Activated CD8-positive, alpha-beta memory T cell treated with anti-CD3 and anti-CD28 coated beads, Interleukin-2, amount 50 U/mL, for 4 hours (primary cell): ENCODE measurements around the gene LAMA2.

Experiments
- DNase-seq: peaks from one replicate; pipeline ENCODE4 v3.0.0-alpha.2; 2020

The LAMA2 gene

GRCh38 chr6:129504456-129504855 is 621.5 kb downstream of the LAMA2 start:
- no peak for DNase-seq

GRCh38 chr6:129507059-129507807 is 624.3 kb downstream of the LAMA2 start:
- no peak for DNase-seq

- DNase-seq: no peak
Measured at GRCh38 chr6:129507846-129508245, 624.9 kb downstream of the LAMA2 start.

GRCh38 chr6:129508477-129509145 is 625.7 kb downstream of the LAMA2 start:
- no peak for DNase-seq

GRCh38 chr6:129510950-129511349 is 628.0 kb downstream of the LAMA2 start:
- no peak for DNase-seq

DNA sequence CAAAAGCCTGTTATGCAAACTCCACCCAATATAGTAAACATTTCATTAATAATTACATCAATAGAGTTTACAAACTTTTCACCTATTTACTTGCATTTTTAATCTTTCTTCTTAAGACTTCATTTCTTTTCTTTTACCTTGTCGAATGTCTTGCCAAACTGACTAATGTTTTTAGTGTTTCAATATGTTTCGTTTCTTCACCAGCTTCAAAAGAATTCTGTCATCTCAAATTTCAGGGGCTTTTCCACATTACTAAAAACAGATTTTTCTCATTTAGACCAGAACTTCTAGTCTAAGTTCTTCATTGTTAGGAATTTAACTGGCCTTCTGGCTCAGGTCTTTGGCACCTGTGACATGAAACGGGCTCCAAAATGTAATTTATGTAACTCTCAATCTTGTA is 630.5 kb downstream of the LAMA2 start:
- DNase-seq: no peak

GRCh38 chr6:129515004-129515403 is 632.1 kb downstream of the LAMA2 start:
- no peak for DNase-seq

DNA sequence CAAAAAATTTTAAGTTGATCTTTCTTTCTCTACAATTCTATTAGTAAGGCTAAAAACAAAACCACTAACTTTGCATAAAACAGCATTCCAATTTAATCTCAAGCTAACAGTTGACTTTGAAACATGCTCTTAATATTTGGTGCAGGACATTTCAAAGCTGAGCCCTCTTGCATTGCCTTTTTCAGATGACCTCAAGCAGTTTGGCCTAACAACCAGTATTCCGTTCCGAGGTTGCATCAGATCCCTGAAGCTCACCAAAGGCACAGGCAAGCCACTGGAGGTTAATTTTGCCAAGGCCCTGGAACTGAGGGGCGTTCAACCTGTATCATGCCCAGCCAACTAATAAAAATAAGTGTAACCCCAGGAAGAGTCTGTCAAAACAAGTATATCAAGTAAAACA is 633.1 kb downstream of the LAMA2 start:
- DNase-seq: no peak

- DNase-seq: no peak
Measured at GRCh38 chr6:129516787-129517186, 633.8 kb downstream of the LAMA2 start.

- no peak for DNase-seq
Measured at GRCh38 chr6:129517288-129517687, 634.4 kb downstream of the LAMA2 start.

- DNase-seq: no peak
Measured at GRCh38 chr6:129519750-129520149, 636.8 kb downstream of the LAMA2 start.

DNA sequence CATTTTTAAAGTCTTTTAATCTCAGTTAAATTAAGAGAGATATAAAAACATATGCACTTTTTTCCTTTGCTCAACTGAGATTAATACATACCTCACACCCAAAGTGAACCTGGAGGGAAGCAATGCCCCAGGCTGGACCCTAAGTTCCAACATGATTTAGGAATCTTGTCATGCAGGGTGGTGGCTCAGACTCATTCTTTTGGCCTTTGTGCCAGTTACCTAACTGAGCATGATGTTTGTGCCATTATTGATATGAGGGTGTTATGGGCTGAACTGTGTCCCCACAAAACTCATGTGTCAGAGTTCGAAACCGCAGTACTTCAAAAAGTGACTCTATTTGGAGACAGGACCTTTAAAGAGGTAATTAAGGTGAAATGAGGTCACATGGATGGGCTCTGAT is 639.0 kb downstream of the LAMA2 start:
- no peak for DNase-seq

DNA sequence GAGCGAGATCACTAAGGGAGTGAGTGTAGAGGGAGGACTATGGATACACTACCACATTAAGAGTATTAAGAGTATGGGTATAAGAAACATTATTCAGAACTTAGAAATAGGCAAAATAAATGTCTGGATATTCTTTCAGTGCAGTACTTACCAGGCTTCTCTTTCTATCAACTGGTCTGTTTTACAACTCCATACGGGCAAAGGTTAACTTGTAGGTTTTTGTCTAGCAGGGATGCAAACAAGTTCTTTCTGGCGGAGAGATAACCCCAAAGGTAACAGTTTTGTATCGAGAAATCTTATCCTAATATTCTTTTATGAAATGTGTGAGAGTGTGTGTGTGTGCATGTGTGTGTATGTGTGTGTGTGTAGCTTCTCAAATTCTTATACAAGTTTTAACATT is 640.9 kb downstream of the LAMA2 start:
- DNase-seq: no peak

DNA sequence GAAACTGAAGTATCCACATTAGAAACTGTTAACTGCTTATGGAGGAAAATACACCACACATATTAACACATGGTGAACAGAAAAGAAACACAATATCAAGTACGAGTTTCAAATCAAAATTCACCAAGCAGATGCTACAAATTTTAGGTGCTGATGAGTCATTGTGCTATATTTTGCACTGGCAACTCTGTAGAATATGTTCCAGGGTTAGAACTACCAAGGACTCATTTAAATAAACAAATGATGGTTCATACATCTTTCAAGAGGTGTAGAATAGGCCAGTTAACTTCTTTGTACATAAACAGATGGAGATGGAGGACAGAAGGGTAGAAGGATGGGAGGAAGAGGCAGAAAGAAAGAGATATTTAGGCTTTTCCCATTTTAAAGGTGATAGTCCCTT is 642.1 kb downstream of the LAMA2 start:
- no peak for DNase-seq

- DNase-seq: no peak
Measured at GRCh38 chr6:129534926-129535325, 652.0 kb downstream of the LAMA2 start.

GRCh38 chr6:129536271-129536670 is 653.3 kb downstream of the LAMA2 start:
- no peak for DNase-seq

GRCh38 chr6:129539032-129539431 is 656.1 kb downstream of the LAMA2 start:
- DNase-seq: no peak

DNA sequence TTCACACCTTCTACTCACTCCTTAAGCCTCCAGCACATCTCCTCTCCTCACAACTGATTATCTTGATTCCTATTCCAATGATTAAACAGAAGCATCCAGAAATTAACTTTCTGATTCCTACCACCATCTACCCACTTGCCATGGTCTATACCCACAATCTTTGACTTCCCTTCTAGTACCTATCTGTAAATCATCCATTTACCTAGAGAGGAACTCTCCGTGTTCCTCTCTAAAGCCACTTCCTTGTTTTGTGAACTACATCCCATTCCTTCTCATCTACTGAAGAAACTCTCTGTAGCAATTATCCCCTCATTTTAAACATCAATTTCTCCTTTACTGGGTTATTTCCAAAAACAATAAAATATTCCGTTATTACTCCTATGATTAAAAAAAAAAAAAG is 659.8 kb downstream of the LAMA2 start:
- DNase-seq: no peak

- no peak for DNase-seq
Measured at GRCh38 chr6:129543981-129544380, 661.0 kb downstream of the LAMA2 start.

GRCh38 chr6:129544892-129545612 is 662.1 kb downstream of the LAMA2 start:
- DNase-seq: no peak

DNA sequence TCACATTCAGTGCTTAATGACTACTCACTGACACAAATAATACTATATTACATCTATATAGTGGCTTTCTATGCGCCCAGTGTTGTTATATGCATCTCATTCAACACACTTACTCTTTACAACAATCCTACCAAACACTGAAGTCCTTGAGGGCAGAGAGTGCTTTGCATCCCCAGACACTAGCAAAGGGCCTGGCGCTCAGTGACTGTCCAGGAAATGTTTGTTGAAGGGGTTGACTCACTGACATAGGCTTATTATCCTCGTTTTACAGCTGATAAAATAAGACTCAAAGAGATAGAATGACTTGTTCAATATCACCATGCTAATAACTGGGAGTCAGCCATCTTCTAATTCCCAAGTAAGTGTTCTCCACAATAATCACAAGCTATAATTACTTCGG is 663.8 kb downstream of the LAMA2 start:
- no peak for DNase-seq

- DNase-seq: no peak
Measured at GRCh38 chr6:129551486-129551885, 668.5 kb downstream of the LAMA2 start.

- no peak for DNase-seq
Measured at GRCh38 chr6:129552413-129552812, 669.5 kb downstream of the LAMA2 start.

- DNase-seq: no peak
Measured at GRCh38 chr6:129555206-129555832, 672.4 kb downstream of the LAMA2 start.
